Measurements from ENCODE around the gene PILRB.
A peak's percentile ranks its signal among the peaks of the same experiment; 100 is the strongest.
"Not testable (repeated sequence)": the region's sequence is repeated elsewhere in the genome, so short reads cannot be mapped to it uniquely, and the experiment has no call there.

DNA sequence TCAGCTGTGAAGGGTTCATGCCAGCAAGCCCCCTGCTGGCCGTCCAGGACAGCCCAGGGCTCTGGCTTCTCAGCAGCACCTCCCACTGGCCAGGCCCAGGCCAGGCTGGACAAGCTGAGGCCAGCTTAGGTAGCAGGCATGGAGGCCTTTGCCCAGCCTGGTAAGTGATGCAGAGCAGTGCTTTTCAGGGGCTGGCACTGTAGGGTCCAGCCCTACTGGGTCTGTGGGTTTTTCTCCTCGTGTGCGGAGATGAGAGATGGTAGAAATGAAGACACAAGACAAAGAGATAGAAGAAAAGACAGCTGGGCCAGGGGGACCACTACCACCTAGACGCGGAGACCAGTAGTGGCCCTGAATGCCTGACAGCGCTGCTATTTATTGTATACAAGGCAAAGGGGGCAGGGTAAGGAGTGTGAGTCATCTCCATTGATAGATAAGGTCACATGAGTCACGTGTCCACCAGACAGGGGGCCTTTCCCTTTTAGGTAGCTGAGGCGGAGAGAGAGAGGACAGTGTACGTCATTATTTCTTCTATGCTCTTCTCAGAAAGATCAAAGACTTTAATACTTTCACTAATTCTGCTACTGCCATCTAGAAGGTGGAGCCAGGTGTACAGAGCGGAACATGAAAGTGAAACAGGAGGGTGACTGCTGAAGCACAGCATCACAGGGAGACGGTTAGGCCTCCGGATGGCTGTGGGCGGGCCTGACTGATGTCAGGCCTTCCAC lies 13.2 kb upstream of the PILRB start:
- not testable (repeated sequence) for TF ChIP-seq TAF1, SPI1 (IDR thresholded peaks at IDR 0.05; ENCODE audit: low read depth, low read length)
- peak; percentile 56 for TF ChIP-seq POLR2A (IDR thresholded peaks at IDR 0.05; ENCODE audit: low read depth, low read length)
